22Rv1 (cell line): ENCODE results near the gene TMEM45B.
"Not testable (repeated sequence)": the region's sequence is repeated elsewhere in the genome, so short reads cannot be mapped to it uniquely, and the experiment has no call there.

Source experiments
- H3K27ac ChIP-seq: fragments of 450-650 bp; 2 replicates; pipeline ENCODE4 v1.5.1; 2017
- ZFX ChIP-seq: fragments of 450-650 bp; IDR thresholded peaks from 2 replicates; pipeline ENCODE4 v1.6.1; 2017; ENCODE audit warnings: antibody characterized with exemption, borderline replicate concordance
- TF ChIP-seq, protein P1 (sequence below): fragments of 450-650 bp; IDR thresholded peaks from 2 replicates; pipeline ENCODE4 v1.5.1; 2017; ENCODE audit warnings: mild to moderate bottlenecking

TMEM45B gene

DNA sequence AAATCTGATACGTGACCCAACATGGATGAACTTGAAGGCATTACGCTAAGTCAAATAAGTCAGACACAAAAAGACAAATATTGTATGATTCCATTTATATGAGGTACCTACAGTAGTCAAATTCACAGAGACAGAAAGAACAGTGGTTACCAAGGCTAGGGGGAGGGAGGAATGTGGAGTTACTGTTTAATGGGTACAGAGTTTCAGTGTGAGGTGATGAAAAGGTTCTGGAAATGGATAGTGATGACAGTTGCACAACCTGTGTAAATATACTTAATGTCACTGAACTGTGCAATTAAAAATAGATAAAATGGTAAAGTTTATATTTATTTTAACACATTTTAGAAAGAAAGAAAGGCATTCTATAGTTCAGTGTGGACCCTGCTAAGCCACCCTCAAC is 24.1 kb upstream of the TMEM45B start:
- TF ChIP-seq ZFX = no peak
- TF ChIP-seq, protein P1, sequence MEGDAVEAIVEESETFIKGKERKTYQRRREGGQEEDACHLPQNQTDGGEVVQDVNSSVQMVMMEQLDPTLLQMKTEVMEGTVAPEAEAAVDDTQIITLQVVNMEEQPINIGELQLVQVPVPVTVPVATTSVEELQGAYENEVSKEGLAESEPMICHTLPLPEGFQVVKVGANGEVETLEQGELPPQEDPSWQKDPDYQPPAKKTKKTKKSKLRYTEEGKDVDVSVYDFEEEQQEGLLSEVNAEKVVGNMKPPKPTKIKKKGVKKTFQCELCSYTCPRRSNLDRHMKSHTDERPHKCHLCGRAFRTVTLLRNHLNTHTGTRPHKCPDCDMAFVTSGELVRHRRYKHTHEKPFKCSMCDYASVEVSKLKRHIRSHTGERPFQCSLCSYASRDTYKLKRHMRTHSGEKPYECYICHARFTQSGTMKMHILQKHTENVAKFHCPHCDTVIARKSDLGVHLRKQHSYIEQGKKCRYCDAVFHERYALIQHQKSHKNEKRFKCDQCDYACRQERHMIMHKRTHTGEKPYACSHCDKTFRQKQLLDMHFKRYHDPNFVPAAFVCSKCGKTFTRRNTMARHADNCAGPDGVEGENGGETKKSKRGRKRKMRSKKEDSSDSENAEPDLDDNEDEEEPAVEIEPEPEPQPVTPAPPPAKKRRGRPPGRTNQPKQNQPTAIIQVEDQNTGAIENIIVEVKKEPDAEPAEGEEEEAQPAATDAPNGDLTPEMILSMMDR = no peak
- H3K27ac ChIP-seq = no peak overlapping the region

DNA sequence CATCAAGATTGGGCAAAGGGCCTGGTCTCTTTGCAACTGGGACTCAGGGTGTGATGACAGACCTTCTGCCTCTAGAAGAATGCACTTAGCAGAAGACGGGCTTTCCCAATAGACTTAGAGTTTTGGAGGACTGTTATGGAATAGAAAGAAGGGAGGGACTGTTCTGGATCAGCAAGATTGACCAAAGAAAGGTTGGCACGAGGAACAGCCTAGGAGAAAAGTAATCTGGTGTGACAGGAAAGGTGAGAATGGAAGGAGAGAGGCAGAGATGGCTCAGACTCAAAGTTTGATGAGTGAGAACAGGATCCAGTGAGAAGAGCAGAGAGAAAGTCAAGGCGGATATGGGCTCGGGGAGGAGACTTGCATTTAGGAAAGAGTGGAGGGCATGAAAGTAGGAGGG is 23.0 kb upstream of the TMEM45B start:
- TF ChIP-seq, protein P1 = no peak
- no peak for TF ChIP-seq ZFX
- H3K27ac ChIP-seq = no peak overlapping the region

DNA sequence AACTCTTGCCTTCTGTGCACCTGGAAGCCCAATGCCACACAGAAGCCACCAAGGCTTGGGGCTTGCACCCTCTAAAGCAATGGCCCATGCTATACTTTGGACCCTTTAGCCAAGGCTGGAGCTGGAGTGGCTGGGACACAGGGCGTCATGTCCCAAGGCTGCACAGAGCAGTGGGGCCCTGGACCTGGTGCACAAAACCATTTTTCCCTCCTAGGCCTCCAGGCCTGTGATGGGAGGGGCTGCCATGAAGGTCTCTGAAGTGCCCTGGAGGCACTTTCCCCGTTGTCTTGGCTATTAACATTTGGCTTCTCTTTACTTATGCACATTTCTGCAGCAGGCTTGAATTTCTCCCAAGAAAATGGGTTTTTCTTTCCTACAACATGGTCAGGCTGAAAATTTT is 20.6 kb upstream of the TMEM45B start:
- no peak overlapping the region for H3K27ac ChIP-seq
- TF ChIP-seq, protein P1 = no peak
- no peak for TF ChIP-seq ZFX

DNA sequence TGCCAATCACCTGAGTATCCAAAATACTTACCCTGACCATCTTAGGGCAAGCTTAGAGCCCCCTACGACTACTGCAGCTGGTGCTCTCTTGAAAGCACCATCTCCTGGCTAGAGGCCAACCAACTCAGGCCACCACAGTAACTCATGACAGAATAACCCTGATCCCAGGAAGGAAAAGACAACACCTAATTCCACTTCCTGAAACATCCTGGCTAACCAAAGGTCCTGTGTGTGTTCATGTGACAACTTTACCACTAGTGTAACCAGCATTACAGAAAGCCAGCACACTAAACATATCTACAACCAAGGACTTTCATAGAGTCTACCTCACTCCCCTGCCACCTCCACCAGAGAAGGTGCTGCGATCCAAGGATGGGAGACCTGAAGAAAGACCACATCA is 17.4 kb upstream of the TMEM45B start:
- TF ChIP-seq, protein P1 = no peak
- TF ChIP-seq ZFX = no peak
- H3K27ac ChIP-seq = no peak overlapping the region

DNA sequence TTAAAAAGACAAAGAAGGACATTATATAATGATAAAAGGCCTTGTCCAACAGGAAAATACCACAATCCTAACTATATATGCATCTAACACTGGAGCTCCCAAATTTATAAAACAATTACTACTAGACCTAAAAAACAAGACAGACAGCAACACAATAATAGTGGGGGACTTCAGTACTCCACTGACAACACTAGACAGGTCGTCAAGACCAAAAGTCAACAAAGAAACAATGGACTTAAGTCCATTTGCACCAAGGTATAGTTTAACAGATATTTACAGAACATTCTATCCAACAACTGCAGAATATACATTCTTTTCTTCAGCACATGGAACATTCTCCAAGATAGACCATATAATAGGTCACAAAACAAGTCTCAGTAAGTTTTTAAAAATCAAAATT is 15.5 kb upstream of the TMEM45B start:
- H3K27ac ChIP-seq = not testable (repeated sequence)

DNA sequence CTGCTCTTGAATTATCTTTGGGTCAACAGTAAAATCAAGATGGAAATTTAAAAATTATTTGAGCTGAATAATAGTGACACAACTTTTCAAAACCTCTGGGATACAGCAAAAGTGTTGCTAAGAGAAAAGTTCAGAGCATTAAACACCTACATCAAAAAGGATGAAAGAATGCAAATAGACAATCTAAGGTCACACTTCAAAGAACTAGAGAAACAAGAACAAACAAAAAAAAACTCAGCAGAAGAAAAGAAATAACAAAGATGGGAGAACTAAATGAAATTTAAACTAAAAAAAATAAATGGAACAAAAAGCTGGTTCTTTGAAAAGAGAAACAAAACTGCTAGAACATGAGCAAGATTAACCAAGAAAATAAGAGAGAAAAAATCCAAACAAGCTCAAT is 15.0 kb upstream of the TMEM45B start:
- TF ChIP-seq, protein P1 = no peak
- TF ChIP-seq ZFX = no peak

DNA sequence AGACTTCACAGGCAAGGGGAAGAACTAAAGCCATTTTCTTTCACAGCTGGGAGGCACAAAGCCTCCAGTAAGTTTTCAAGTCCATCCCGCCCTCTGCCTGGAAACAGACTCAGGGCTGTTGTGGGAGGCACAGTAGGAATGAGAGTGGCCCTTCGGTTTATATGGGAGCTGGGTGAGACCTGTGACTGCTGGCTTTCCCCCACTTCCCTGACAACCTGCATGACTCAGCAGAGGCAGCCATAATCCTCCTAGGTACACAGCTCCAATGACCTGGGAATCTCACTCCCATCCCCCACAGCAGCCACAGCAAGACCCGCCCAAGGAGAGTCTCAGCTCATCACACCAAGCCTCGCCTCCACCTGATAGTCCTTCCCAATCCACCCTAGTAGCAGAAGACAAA is 12.1 kb upstream of the TMEM45B start:
- H3K27ac ChIP-seq = no peak overlapping the region
- no peak for TF ChIP-seq ZFX
- TF ChIP-seq, protein P1 = no peak

More for the DNA sequence above, 15.0 kb upstream of the TMEM45B start:
- no peak overlapping the region for H3K27ac ChIP-seq

DNA sequence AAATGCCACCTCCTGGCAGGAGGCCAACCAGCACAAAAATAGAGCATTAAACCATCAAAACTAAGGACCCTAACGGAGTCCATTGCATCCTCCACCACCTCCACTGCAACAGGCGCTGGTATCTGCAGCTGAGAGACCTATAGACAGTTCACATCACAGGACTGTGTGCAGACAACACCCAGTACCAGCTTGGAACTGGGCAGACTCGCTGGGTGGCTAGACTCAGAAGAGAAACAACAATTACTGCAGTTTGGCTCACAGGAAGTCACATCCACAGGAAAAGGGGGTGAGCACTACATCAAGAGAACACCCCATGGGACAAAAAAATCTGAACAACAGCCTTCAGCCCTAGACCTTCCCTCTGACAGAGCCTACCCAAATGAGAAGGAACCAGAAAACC is 11.6 kb upstream of the TMEM45B start:
- TF ChIP-seq, protein P1 = no peak
- no peak for TF ChIP-seq ZFX
- H3K27ac ChIP-seq = no peak overlapping the region

DNA sequence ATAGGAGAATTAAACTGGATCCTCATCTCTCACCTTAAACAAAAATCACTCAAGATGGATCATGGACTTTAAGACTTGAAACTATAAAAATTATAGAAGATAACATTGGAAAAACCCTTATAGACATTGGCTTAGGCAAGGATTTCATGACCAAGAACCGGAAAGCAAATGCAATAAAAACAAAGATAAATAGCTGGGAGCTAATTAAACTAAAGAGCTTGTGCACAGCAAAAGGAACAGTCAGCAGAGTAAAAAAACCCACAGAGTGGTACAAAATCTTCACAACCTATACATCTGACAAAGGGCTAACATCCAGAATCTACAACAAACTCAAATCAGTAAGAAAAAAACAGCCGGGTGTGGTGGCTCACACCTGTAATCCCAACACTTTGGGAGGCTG is 7.4 kb upstream of the TMEM45B start:
- H3K27ac ChIP-seq = peak overlapping the region; percentile 67
